Esophagus squamous epithelium (tissue), 4 donors: ENCODE data around the gene SPATA19.

Experiments
- CTCF ChIP-seq, 6 experiments: fragments of 450-650 bp in 4 of 6; fragments of 200-600 bp in 2 of 6; sonication (generic) in 2 of 6; IDR thresholded peaks; one replicate each; pipeline ENCODE4 v1.5.1; 2016 to 2019; ENCODE audit warnings: antibody characterized with exemption in 6 of 6, mild to moderate bottlenecking in 4 of 6, moderate library complexity in 4 of 6
- POLR2A ChIP-seq, 4 donors: fragments of 450-650 bp; IDR thresholded peaks; one replicate each; pipeline ENCODE4 v1.6.1; 2017; ENCODE audit warnings: antibody characterized with exemption in 4 of 4, mild to moderate bottlenecking in 4 of 4, moderate library complexity in 3 of 4

GRCh38 chr11:133867456-133867855 is 22.1 kb upstream of the SPATA19 start:
- TF ChIP-seq POLR2A (IDR thresholded peaks at IDR 0.05): no peak
- no peak for TF ChIP-seq CTCF (IDR thresholded peaks at IDR 0.05)
